ENCODE results near the gene SERTM2.

Gene SERTM2

GRCh38 chrX:111561851-111562250 lies 50.4 kb downstream of the SERTM2 start:
- DNase-seq, result no peak

- DNase-seq, result no peak
Measured at GRCh38 chrX:111567542-111568255, 56.3 kb downstream of the SERTM2 start.

- DNase-seq, result peak; percentile 0
Measured at GRCh38 chrX:111568354-111568753, 56.9 kb downstream of the SERTM2 start.

GRCh38 chrX:111568817-111569216 lies 57.4 kb downstream of the SERTM2 start:
- no peak for DNase-seq

All from NCI-H1694 treated with DMSO at 0.1 percent for 48 hours (cell line).